GM13976 (cell line): ENCODE data around the gene PIK3AP1.

Experiments used
- DNase-seq: peaks from one replicate; pipeline ENCODE4 v3.0.0; 2012; ENCODE audit warnings: low spot score
- CTCF ChIP-seq: IDR thresholded peaks from 2 replicates; pipeline ENCODE4 v1.5.1; 2012; ENCODE audit warnings: borderline replicate concordance, mild to moderate bottlenecking; ENCODE audit not compliant: insufficient read depth; ENCODE audit errors: extremely low read depth, missing control alignments, control extremely low read depth
- in situ Hi-C: fragments of 300-500 bp; cut with MboI; formaldehyde crosslinking; loops from one replicate; pipeline ENCODE4 v1.12.0; 2022; ENCODE audit warnings: low sequenced_read_pairs, mixed read lengths, inconsistent platforms; ENCODE audit not compliant: unreplicated experiment

PIK3AP1 gene, protein sequence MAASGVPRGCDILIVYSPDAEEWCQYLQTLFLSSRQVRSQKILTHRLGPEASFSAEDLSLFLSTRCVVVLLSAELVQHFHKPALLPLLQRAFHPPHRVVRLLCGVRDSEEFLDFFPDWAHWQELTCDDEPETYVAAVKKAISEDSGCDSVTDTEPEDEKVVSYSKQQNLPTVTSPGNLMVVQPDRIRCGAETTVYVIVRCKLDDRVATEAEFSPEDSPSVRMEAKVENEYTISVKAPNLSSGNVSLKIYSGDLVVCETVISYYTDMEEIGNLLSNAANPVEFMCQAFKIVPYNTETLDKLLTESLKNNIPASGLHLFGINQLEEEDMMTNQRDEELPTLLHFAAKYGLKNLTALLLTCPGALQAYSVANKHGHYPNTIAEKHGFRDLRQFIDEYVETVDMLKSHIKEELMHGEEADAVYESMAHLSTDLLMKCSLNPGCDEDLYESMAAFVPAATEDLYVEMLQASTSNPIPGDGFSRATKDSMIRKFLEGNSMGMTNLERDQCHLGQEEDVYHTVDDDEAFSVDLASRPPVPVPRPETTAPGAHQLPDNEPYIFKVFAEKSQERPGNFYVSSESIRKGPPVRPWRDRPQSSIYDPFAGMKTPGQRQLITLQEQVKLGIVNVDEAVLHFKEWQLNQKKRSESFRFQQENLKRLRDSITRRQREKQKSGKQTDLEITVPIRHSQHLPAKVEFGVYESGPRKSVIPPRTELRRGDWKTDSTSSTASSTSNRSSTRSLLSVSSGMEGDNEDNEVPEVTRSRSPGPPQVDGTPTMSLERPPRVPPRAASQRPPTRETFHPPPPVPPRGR

DNA sequence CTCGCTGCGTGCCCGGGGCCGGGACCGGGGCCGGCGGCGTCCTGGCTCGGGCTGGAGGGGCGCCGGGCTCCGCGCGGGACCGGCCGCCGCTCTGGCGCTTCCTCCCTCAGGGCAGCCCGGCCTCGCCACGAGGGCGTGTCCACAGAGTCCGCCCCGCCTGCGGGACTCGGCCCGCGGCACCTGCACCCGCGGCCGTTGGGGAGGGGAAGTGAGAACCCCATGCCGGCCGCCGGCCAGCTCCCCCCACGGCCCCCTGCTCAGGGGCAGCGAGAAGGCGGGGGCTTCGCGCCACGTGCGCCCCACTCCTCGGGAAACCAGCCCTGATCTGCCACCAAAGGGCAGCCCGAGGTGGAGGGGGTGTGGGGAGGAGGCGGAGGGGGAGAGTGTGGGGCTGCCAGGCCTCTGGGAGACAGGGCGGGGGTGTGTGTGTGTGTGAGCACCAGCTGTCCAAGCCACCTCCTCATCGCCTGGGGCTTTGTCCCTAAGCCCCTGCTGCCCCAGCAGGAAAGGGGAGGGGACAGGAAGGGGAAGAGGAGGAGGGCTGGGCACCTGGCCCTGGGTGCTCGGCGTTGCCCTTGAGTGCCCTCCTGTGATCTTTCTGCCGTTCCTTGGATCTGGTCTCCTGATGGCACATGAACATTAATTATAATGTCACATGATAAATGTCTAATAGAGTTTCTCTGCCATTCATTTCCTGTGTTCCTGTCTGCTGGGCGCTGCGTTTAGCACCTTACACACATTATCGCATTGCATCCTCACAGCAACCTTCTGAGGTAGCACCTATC is at the start of gene PIK3AP1:
TSS of gene PIK3AP1 (minus strand) at position 93 of the 785 bp plus-strand sequence. CDS start 120 bp downstream, outside the sequence.
- TF ChIP-seq CTCF = no peak
- in situ Hi-C loops = no loop called here
- peak; percentile 90 for DNase-seq

- in situ Hi-C loops = no loop called here
- TF ChIP-seq CTCF = no peak
Measured at GRCh38 chr10:96768136-96768535, 47.8 kb upstream of the PIK3AP1 start.

DNA sequence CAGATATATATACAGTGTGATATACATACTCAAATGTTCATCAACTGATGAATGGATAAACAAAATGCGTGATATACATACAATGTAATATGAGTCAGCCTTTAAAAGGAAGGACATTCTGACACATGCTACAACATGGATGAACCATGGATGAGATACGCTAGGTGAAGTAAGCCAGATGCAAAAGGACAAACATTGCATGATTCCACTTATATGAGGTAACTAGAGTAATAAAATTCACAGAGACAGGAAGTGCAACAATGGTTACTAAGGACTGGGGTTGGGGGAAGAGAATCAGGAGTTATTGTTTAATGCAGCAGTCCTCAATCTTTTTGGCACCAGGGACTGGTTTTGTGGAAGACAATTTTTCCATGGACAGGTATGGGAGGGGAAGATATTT is 47.3 kb upstream of the PIK3AP1 start:
- no peak for DNase-seq
- no peak for TF ChIP-seq CTCF
- in situ Hi-C loops = no loop called here

More at GRCh38 chr10:96768136-96768535, 47.8 kb upstream of the PIK3AP1 start:
- DNase-seq = no peak

- TF ChIP-seq CTCF = peak; percentile 77
- in situ Hi-C loops = no loop called here
- DNase-seq = peak; percentile 82
Measured at GRCh38 chr10:96765406-96766240, 45.3 kb upstream of the PIK3AP1 start.

- DNase-seq = peak; percentile 40
- in situ Hi-C loops = no loop called here
- TF ChIP-seq CTCF = no peak
Measured at GRCh38 chr10:96764425-96765060, 44.2 kb upstream of the PIK3AP1 start.
